Pons (tissue), 1 donor: ENCODE measurements around the gene VWA8.

Source experiments
- DNase-seq: peaks from one replicate; pipeline ENCODE4 v3.0.0-alpha.2; 2016; ENCODE audit warnings: low spot score

The VWA8 gene

GRCh38 chr13:41691274-41691673 is 269.6 kb downstream of the VWA8 start:
- no peak for DNase-seq

- no peak for DNase-seq
Observed at GRCh38 chr13:41682766-41683165, 278.1 kb downstream of the VWA8 start.

- DNase-seq: no peak
Observed at GRCh38 chr13:41682001-41682400, 278.9 kb downstream of the VWA8 start.

- no peak for DNase-seq
Observed at GRCh38 chr13:41681587-41681986, 279.3 kb downstream of the VWA8 start.

GRCh38 chr13:41680900-41681299 is 280.0 kb downstream of the VWA8 start:
- DNase-seq: no peak

GRCh38 chr13:41678848-41679247 is 282.1 kb downstream of the VWA8 start:
- DNase-seq: no peak

- DNase-seq: no peak
Observed at GRCh38 chr13:41678249-41678648, 282.7 kb downstream of the VWA8 start.

GRCh38 chr13:41675306-41675705 is 285.6 kb downstream of the VWA8 start:
- no peak for DNase-seq

GRCh38 chr13:41674246-41674645 is 286.7 kb downstream of the VWA8 start:
- no peak for DNase-seq

- no peak for DNase-seq
Observed at GRCh38 chr13:41673640-41674039, 287.3 kb downstream of the VWA8 start.

GRCh38 chr13:41670873-41671443 is 290.0 kb downstream of the VWA8 start:
- peak; percentile 75 for DNase-seq

GRCh38 chr13:41668130-41668757 is 292.7 kb downstream of the VWA8 start:
- peak; percentile 98 for DNase-seq

- DNase-seq: no peak
Observed at GRCh38 chr13:41666644-41667043, 294.3 kb downstream of the VWA8 start.

GRCh38 chr13:41660411-41660810 is 300.5 kb downstream of the VWA8 start:
- DNase-seq: no peak

GRCh38 chr13:41658057-41658661 is 302.8 kb downstream of the VWA8 start:
- no peak for DNase-seq

GRCh38 chr13:41655997-41656396 is 304.9 kb downstream of the VWA8 start:
- no peak for DNase-seq

GRCh38 chr13:41654796-41655195 is 306.1 kb downstream of the VWA8 start:
- no peak for DNase-seq

GRCh38 chr13:41652735-41653361 is 308.1 kb downstream of the VWA8 start:
- peak; percentile 86 for DNase-seq

- DNase-seq: no peak
Observed at GRCh38 chr13:41651413-41652058, 309.4 kb downstream of the VWA8 start.

- no peak for DNase-seq
Observed at GRCh38 chr13:41650706-41651105, 310.2 kb downstream of the VWA8 start.

- DNase-seq: no peak
Observed at GRCh38 chr13:41649659-41650058, 311.2 kb downstream of the VWA8 start.

- peak; percentile 64 for DNase-seq
Observed at GRCh38 chr13:41648314-41648935, 312.5 kb downstream of the VWA8 start.
